ENCODE results near the gene EIF5A. TPM values are rescaled to one million over a fixed set of nuclear protein-coding genes. Genes with fewer than 3 reads are reported as not detected.
A peak's percentile ranks its signal among the peaks of the same experiment; 100 is the strongest.

Gene EIF5A
- polyA plus RNA-seq: 100 to 1,000 TPM; 235 to 814 (median 797) TPM

GRCh38 chr17:7306911-7307685, at the start of gene EIF5A:
EIF5A (plus strand) TSS chr17:7307628; CDS start chr17:7309636, 2,008 bp downstream.
- H3K27ac Mint-ChIP-seq: peak within 1 kb of the TSS; percentile 96 to 100 (median 99)
- peaks cover 17 to 29% (median 18%) of the 10 kb centered on the region in 3 donors for H3K36me3 Mint-ChIP-seq

GRCh38 chr17:7258731-7259554, 48.5 kb upstream of the EIF5A start:
- Mint-ChIP-seq H3K27me3 (ENCODE audit: low read depth in 3 of 3) (peaks cover 6 to 14% (median 11%) of the 10 kb centered on the region in 3 donors), H3K9me3 (no peaks in the 10 kb centered on the region), H3K36me3 (peaks cover 5 to 22% (median 13%) of the 10 kb centered on the region in 3 donors), H3K4me3 (peak overlapping the region in 2 of 5 donors; percentile 7 to 15), H3K27ac (peak overlapping the region in 1 of 6 donors; percentile 69), H3K4me1 (peaks cover 17 to 30% of the 10 kb centered on the region in 2 donors)
- no peak for DNase-seq

More at GRCh38 chr17:7306911-7307685, at the start of gene EIF5A:
- peaks cover 18 to 30% (median 22%) of the 10 kb centered on the region in 3 donors for H3K27me3 Mint-ChIP-seq (ENCODE audit: low read depth in 3 of 3)
- H3K9me3 Mint-ChIP-seq: peaks cover 0 to 2% (median 0%) of the 10 kb centered on the region in 6 donors
- peak; percentile 100 for DNase-seq
- H3K4me3 Mint-ChIP-seq: peak within 1 kb of the TSS; percentile 91 to 97 (median 93)
- H3K4me1 Mint-ChIP-seq: peaks cover 35 to 41% of the 10 kb centered on the region in 2 donors

- Mint-ChIP-seq H3K27ac (no peak overlapping the region), H3K9me3 (no peaks in the 10 kb centered on the region), H3K4me1 (peaks cover 17 to 29% of the 10 kb centered on the region in 2 donors), H3K27me3 (ENCODE audit: low read depth in 3 of 3) (peaks cover 6 to 19% (median 13%) of the 10 kb centered on the region in 3 donors), H3K36me3 (peaks cover 4 to 22% (median 13%) of the 10 kb centered on the region in 3 donors), H3K4me3 (peak overlapping the region in 4 of 5 donors; percentile 7 to 42 (median 14))
- DNase-seq: no peak
These were observed 47.9 kb upstream of the EIF5A start for GRCh38 chr17:7259555-7259889.

- Mint-ChIP-seq H3K27me3 (ENCODE audit: low read depth in 3 of 3) (peaks cover 6 to 24% (median 15%) of the 10 kb centered on the region in 3 donors), H3K36me3 (peaks cover 0 to 17% (median 8%) of the 10 kb centered on the region in 3 donors), H3K4me3 (peak overlapping the region; percentile 50 to 71 (median 63)), H3K4me1 (peaks cover 17 to 27% of the 10 kb centered on the region in 2 donors), H3K9me3 (no peaks in the 10 kb centered on the region), H3K27ac (peak overlapping the region in 1 of 6 donors; percentile 50)
- no peak for DNase-seq
These were observed 47.3 kb upstream of the EIF5A start for GRCh38 chr17:7260151-7260550.

GRCh38 chr17:7260651-7261378, 46.6 kb upstream of the EIF5A start:
- peak overlapping the region; percentile 66 to 80 (median 72) for H3K4me3 Mint-ChIP-seq
- peak in 2 of 3 donors; percentile 26 for DNase-seq
- no peaks in the 10 kb centered on the region for H3K9me3 Mint-ChIP-seq
- H3K36me3 Mint-ChIP-seq: peaks cover 0 to 17% (median 8%) of the 10 kb centered on the region in 3 donors
- H3K4me1 Mint-ChIP-seq: peaks cover 17 to 27% of the 10 kb centered on the region in 2 donors
- H3K27ac Mint-ChIP-seq: no peak overlapping the region
- H3K27me3 Mint-ChIP-seq (ENCODE audit: low read depth in 3 of 3): peaks cover 7 to 26% (median 15%) of the 10 kb centered on the region in 3 donors

- Mint-ChIP-seq H3K4me1 (peaks cover 17 to 27% of the 10 kb centered on the region in 2 donors), H3K36me3 (peaks cover 0 to 12% (median 4%) of the 10 kb centered on the region in 3 donors), H3K27me3 (ENCODE audit: low read depth in 3 of 3) (peaks cover 5 to 30% (median 16%) of the 10 kb centered on the region in 3 donors), H3K9me3 (no peaks in the 10 kb centered on the region), H3K27ac (peak overlapping the region in 1 of 6 donors; percentile 53), H3K4me3 (peak overlapping the region; percentile 72 to 80 (median 73))
- DNase-seq: peak; percentile 33 to 35 (median 33)
These were observed 45.8 kb upstream of the EIF5A start for GRCh38 chr17:7261379-7262191.

GRCh38 chr17:7262192-7262934, 45.1 kb upstream of the EIF5A start, which contains the start of gene CLDN7:
CLDN7 (minus strand) TSS chr17:7262478; CDS start chr17:7262043, 435 bp downstream.
- H3K4me3 Mint-ChIP-seq: peak within 1 kb of the TSS; percentile 72 to 80 (median 73)
- H3K27ac Mint-ChIP-seq: peak within 1 kb of the TSS in 5 of 6 donors; percentile 23 to 67 (median 36)
- H3K4me1 Mint-ChIP-seq: peaks cover 17 to 25% of the 10 kb centered on the region in 2 donors
- DNase-seq: no peak
- H3K36me3 Mint-ChIP-seq: peaks cover 0 to 8% (median 0%) of the 10 kb centered on the region in 3 donors
- no peaks in the 10 kb centered on the region for H3K9me3 Mint-ChIP-seq
- H3K27me3 Mint-ChIP-seq (ENCODE audit: low read depth in 3 of 3): peaks cover 5 to 33% (median 18%) of the 10 kb centered on the region in 3 donors

- peak overlapping the region in 5 of 6 donors; percentile 23 to 67 (median 55) for H3K27ac Mint-ChIP-seq
- no peaks in the 10 kb centered on the region for H3K9me3 Mint-ChIP-seq
- no peak for DNase-seq
- peaks cover 17 to 25% of the 10 kb centered on the region in 2 donors for H3K4me1 Mint-ChIP-seq
- peaks cover 5 to 35% (median 18%) of the 10 kb centered on the region in 3 donors for H3K27me3 Mint-ChIP-seq (ENCODE audit: low read depth in 3 of 3)
- H3K4me3 Mint-ChIP-seq: peak overlapping the region; percentile 34 to 78 (median 64)
- peaks cover 0 to 8% (median 0%) of the 10 kb centered on the region in 3 donors for H3K36me3 Mint-ChIP-seq
These were observed 44.3 kb upstream of the EIF5A start for GRCh38 chr17:7262935-7263800.

- Mint-ChIP-seq H3K4me3 (peak overlapping the region; percentile 3 to 66 (median 48)), H3K9me3 (no peaks in the 10 kb centered on the region), H3K27me3 (ENCODE audit: low read depth in 3 of 3) (peaks cover 5 to 35% (median 18%) of the 10 kb centered on the region in 3 donors), H3K4me1 (peaks cover 17 to 25% of the 10 kb centered on the region in 2 donors), H3K36me3 (peaks cover 0 to 4% (median 0%) of the 10 kb centered on the region in 3 donors), H3K27ac (peak overlapping the region in 1 of 6 donors; percentile 11)
- DNase-seq: no peak
These were observed 43.7 kb upstream of the EIF5A start for GRCh38 chr17:7263801-7264078.

- DNase-seq: no peak
- no peaks in the 10 kb centered on the region for H3K9me3 Mint-ChIP-seq
- no peak overlapping the region for H3K4me3 Mint-ChIP-seq
- peaks cover 16 to 17% of the 10 kb centered on the region in 2 donors for H3K4me1 Mint-ChIP-seq
- H3K27me3 Mint-ChIP-seq (ENCODE audit: low read depth in 3 of 3): peaks cover 5 to 35% (median 14%) of the 10 kb centered on the region in 3 donors
- no peaks in the 10 kb centered on the region for H3K36me3 Mint-ChIP-seq
- H3K27ac Mint-ChIP-seq: no peak overlapping the region
These were observed 40.6 kb upstream of the EIF5A start for GRCh38 chr17:7266784-7267183.

- Mint-ChIP-seq H3K4me1 (peaks cover 21 to 29% of the 10 kb centered on the region in 2 donors), H3K4me3 (no peak overlapping the region), H3K27ac (no peak overlapping the region), H3K36me3 (no peaks in the 10 kb centered on the region), H3K9me3 (no peaks in the 10 kb centered on the region), H3K27me3 (ENCODE audit: low read depth in 3 of 3) (peaks cover 3 to 20% (median 5%) of the 10 kb centered on the region in 3 donors)
- DNase-seq: no peak
These were observed 28.0 kb upstream of the EIF5A start for GRCh38 chr17:7279448-7279847.
